SK-N-SH (cell line): Measurements from ENCODE around the gene ACTL7A. TPM values are rescaled to one million over a fixed set of nuclear protein-coding genes. Genes with fewer than 3 reads are reported as not detected.

Experiments
- CTCF ChIA-PET: fragments of 300-600, 350-600 bp; formaldehyde crosslinking; extraction: SDS; loops from one replicate; lab custom pipeline; 2021; lab: Yijun Ruan, JAX
- POLR2A ChIA-PET: fragments of 350-600 bp; sonication (Branson Sonifier 250); formaldehyde crosslinking; extraction: SDS; loops from one replicate; lab custom pipeline; 2020; ENCODE audit warnings: antibody characterized with exemption, inconsistent platforms; lab: Yijun Ruan, JAX
- DNase-seq: peaks from one replicate; pipeline ENCODE4 v3.0.0; 2012
- H2AFZ ChIP-seq: fragments of 200-600 bp; sonication (generic); 2 replicates; pipeline ENCODE4 v1.8.1; 2016; ENCODE audit warnings: antibody characterized with exemption, mild to moderate bottlenecking, low read depth
- H3F3A ChIP-seq: fragments of 200-600 bp; sonication (generic); replicated peaks from 2 replicates; pipeline ENCODE3; 2016; ENCODE audit warnings: antibody characterized with exemption, mild to moderate bottlenecking; ENCODE audit not compliant: insufficient read depth
- H3K27ac ChIP-seq, 2 experiments: fragments of 200-500 bp in 1 of 2; fragments of 200-600 bp in 1 of 2; sonication (Bioruptor generic) in 1 of 2; sonication (generic), shearing (Covaris generic) in 1 of 2; 2 replicates each; pipeline versions ENCODE4 v1.5.1 to v1.6.1; 2014 to 2016; ENCODE audit warnings: low read depth in 2 of 2, inconsistent platforms in 1 of 2, low read length in 1 of 2, mild to moderate bottlenecking in 1 of 2, mixed read lengths in 1 of 2
- H3K27me3 ChIP-seq: fragments of 200-600 bp; sonication (generic), shearing (Covaris generic); 2 replicates; pipeline ENCODE4 v1.6.1; 2016; ENCODE audit warnings: mixed run types; ENCODE audit not compliant: insufficient read depth
- H3K36me3 ChIP-seq, 2 experiments: fragments of 200-500 bp in 1 of 2; fragments of 200-600 bp in 1 of 2; sonication (Bioruptor generic) in 1 of 2; sonication (generic) in 1 of 2; replicated peaks in 1 of 2; 2 replicates each; pipeline versions ENCODE3 to v1.5.1; 2014 to 2016; ENCODE audit warnings: low read length in 1 of 2, mild to moderate bottlenecking in 1 of 2; ENCODE audit not compliant: insufficient read depth in 2 of 2, control insufficient read depth in 1 of 2
- H3K4me1 ChIP-seq, 2 experiments: fragments of 200-500 bp in 1 of 2; fragments of 200-600 bp in 1 of 2; sonication (Bioruptor generic) in 1 of 2; sonication (generic), shearing (Covaris generic) in 1 of 2; 2 replicates each; pipeline versions ENCODE4 v1.5.1 to v1.6.1; 2014 to 2016; ENCODE audit warnings: low read depth in 1 of 2, low read length in 1 of 2, mixed run types in 1 of 2; ENCODE audit not compliant: insufficient read depth in 2 of 2, control insufficient read depth in 1 of 2
- H3K4me2 ChIP-seq: fragments of 200-600 bp; sonication (generic), shearing (Covaris generic); 2 replicates; pipeline ENCODE4 v1.6.1; 2017; ENCODE audit warnings: mixed run types
- H3K4me3 ChIP-seq, 2 experiments: fragments of 200-500 bp in 1 of 2; fragments of 200-600 bp in 1 of 2; sonication (Bioruptor generic) in 1 of 2; sonication (generic), shearing (Covaris generic) in 1 of 2; 2 replicates each; pipeline versions ENCODE4 v1.5.1 to v1.8.1; 2014 to 2016; ENCODE audit warnings: low read depth in 2 of 2, inconsistent platforms in 1 of 2, low read length in 1 of 2, mild to moderate bottlenecking in 1 of 2, mixed read lengths in 1 of 2, moderate library complexity in 1 of 2
- H3K79me2 ChIP-seq: fragments of 200-600 bp; sonication (generic); 2 replicates; pipeline ENCODE4 v1.8.1; 2017; ENCODE audit warnings: mild to moderate bottlenecking; ENCODE audit not compliant: insufficient read depth
- H3K9ac ChIP-seq: fragments of 200-600 bp; sonication (generic); 2 replicates; pipeline ENCODE4 v1.6.1; 2017; ENCODE audit warnings: mixed run types
- H3K9me2 ChIP-seq: fragments of 200-600 bp; sonication (generic); 2 replicates; pipeline ENCODE4 v1.6.1; 2017; ENCODE audit warnings: mixed run types
- H3K9me3 ChIP-seq: fragments of 200-600 bp; sonication (generic); 2 replicates; pipeline ENCODE4 v1.6.1; 2017; ENCODE audit warnings: mixed run types, mild to moderate bottlenecking, moderate library complexity
- H4K20me1 ChIP-seq: fragments of 200-600 bp; sonication (generic); 2 replicates; pipeline ENCODE4 v1.6.1; 2017; ENCODE audit warnings: mild to moderate bottlenecking, mixed run types; ENCODE audit not compliant: insufficient read depth
- CTCF ChIP-seq: fragments of 200-600 bp; sonication (generic); IDR thresholded peaks from 2 replicates; pipeline ENCODE4 v1.6.1; 2017; ENCODE audit warnings: antibody characterized with exemption, mild to moderate bottlenecking, moderate library complexity
- EZH2phosphoT487 ChIP-seq: fragments of 200-600 bp; sonication (generic); IDR thresholded peaks from 2 replicates; pipeline ENCODE4 v1.6.1; 2017; ENCODE audit warnings: low read depth, mixed run types, mild to moderate bottlenecking, antibody characterized with exemption, moderate library complexity, borderline replicate concordance
- GABPA ChIP-seq: IDR thresholded peaks from 2 replicates; pipeline ENCODE4 v1.4.0; 2012; ENCODE audit warnings: low read depth, mild to moderate bottlenecking
- JUND ChIP-seq: IDR thresholded peaks from 2 replicates; pipeline ENCODE4 v1.4.0; 2012
- MAX ChIP-seq: IDR thresholded peaks from 2 replicates; pipeline ENCODE4 v1.4.0; 2012; ENCODE audit warnings: low read depth
- MXI1 ChIP-seq: IDR thresholded peaks from 2 replicates; pipeline ENCODE4 v1.6.1; 2012; ENCODE audit warnings: mild to moderate bottlenecking, low read depth, low read length, improper control_type of control experiment
- NFIC ChIP-seq: IDR thresholded peaks from 2 replicates; pipeline ENCODE4 v1.4.0; 2012; ENCODE audit warnings: borderline replicate concordance
- PBX3 ChIP-seq: IDR thresholded peaks from 2 replicates; pipeline ENCODE4; 2012
- POLR2AphosphoS5 ChIP-seq: IDR thresholded peaks from 2 replicates; pipeline ENCODE4 v1.6.1; 2012; ENCODE audit warnings: low read depth, low read length
- RCOR1 ChIP-seq: fragments of 150-350 bp; IDR thresholded peaks from 2 replicates; pipeline ENCODE4 v1.6.1; 2017; ENCODE audit warnings: antibody characterized with exemption, low read length
- REST ChIP-seq: IDR thresholded peaks from 2 replicates; pipeline ENCODE4 v1.6.1; 2012; ENCODE audit warnings: mild to moderate bottlenecking, low read depth, low read length, moderate library complexity
- RFX5 ChIP-seq: IDR thresholded peaks from 2 replicates; pipeline ENCODE4 v1.6.1; 2012; ENCODE audit warnings: mild to moderate bottlenecking, improper control_type of control experiment, low read length
- SIN3A ChIP-seq: IDR thresholded peaks from 2 replicates; pipeline ENCODE4 v1.6.1; 2012; ENCODE audit warnings: low read depth, mild to moderate bottlenecking, low read length, moderate library complexity, borderline replicate concordance
- SMC3 ChIP-seq: IDR thresholded peaks from 2 replicates; pipeline ENCODE4 v1.6.1; 2012; ENCODE audit warnings: low read depth, low read length, improper control_type of control experiment
- TEAD4 ChIP-seq: IDR thresholded peaks from 2 replicates; pipeline ENCODE4 v1.4.0; 2012; ENCODE audit warnings: mild to moderate bottlenecking, borderline replicate concordance; ENCODE audit not compliant: insufficient read depth
- USF2 ChIP-seq: fragments of 150-350 bp; IDR thresholded peaks from 2 replicates; pipeline ENCODE4 v1.6.1; 2017; ENCODE audit warnings: antibody characterized with exemption, low read length, low read depth, borderline replicate concordance
- YY1 ChIP-seq: IDR thresholded peaks from 2 replicates; pipeline ENCODE4 v1.4.0; 2012; ENCODE audit warnings: low read depth, mild to moderate bottlenecking
- ZBTB33 ChIP-seq: IDR thresholded peaks from 2 replicates; pipeline ENCODE4 v1.4.0; 2012; ENCODE audit warnings: low read depth, borderline replicate concordance
- WGBS: methylation state at CpG from one replicate; pipeline ENCODE4 v1.1.6; 2017; ENCODE audit warnings: low lambda C conversion rate; 5-methylcytosine and 5-hydroxymethylcytosine counted together
- polyA plus RNA-seq, 3 experiments: library from polyadenylated mRNA; depleted of rRNA; stranded (reverse); fragments of >200 nt; gene quantifications; 2 replicates each; pipeline ENCODE4 v1.2.3, GENCODE V29; 2012

ACTL7A gene
- polyA plus RNA-seq, 1 of the 3 experiments (the other 2 are of a cell fraction), result not detected

GRCh38 chr9:108861464-108861863 is 602 bp upstream of the ACTL7A start:
- no peak for DNase-seq
- Histone ChIP-seq H3K27me3 (no peaks in the 10 kb centered on the region), H3K9me3 (no peaks in the 10 kb centered on the region), H2AFZ (no peak overlapping the region), H3K4me2 (no peak overlapping the region), H3K27ac (no peak overlapping the region), H3K4me1 (no peaks in the 10 kb centered on the region), H3K4me3 (no peak overlapping the region), H3K79me2 (no peaks in the 10 kb centered on the region), H3F3A (no peaks in the 10 kb centered on the region), H4K20me1 (no peaks in the 10 kb centered on the region), H3K36me3 (no peaks in the 10 kb centered on the region), H3K9ac (no peak overlapping the region), H3K9me2 (no peaks in the 10 kb centered on the region)
- ChIA-PET POLR2A (no interaction called here), CTCF (no interaction called here)
- 55% methylated on average over 7 of the region's 7 CpGs for WGBS
- TF ChIP-seq RFX5 (no peak), SMC3 (no peak), RCOR1 (no peak), GABPA (no peak), SIN3A (no peak), JUND (no peak), USF2 (no peak), MXI1 (no peak), CTCF (no peak), MAX (no peak), EZH2phosphoT487 (no peak), PBX3 (no peak)

- 83% methylated on average over 3 of the region's 3 CpGs for WGBS
- no peak overlapping the region for H3K4me2 ChIP-seq
- no peak overlapping the region for H3K9ac ChIP-seq
- no peaks in the 10 kb centered on the region for H3K4me1 ChIP-seq
- DNase-seq, result no peak
- no peaks in the 10 kb centered on the region for H3K27me3 ChIP-seq
- ChIA-PET POLR2A (no interaction called here), CTCF (interaction anchor here (1.0 kb wide), 1 partner anchor 8 kb away, joined by 3 read pairs; the partner anchor contains the start of gene ACTL7B)
- no peak overlapping the region for H3K4me3 ChIP-seq
- H3K9me3 ChIP-seq, result no peaks in the 10 kb centered on the region
- H3F3A ChIP-seq, result no peaks in the 10 kb centered on the region
- H2AFZ ChIP-seq, result no peak overlapping the region
- H3K27ac ChIP-seq, result no peak overlapping the region
- no peaks in the 10 kb centered on the region for H3K79me2 ChIP-seq
- H3K36me3 ChIP-seq, result peaks cover 0 to 17% of the 10 kb centered on the region in 2 experiments
- H4K20me1 ChIP-seq, result no peaks in the 10 kb centered on the region
- no peaks in the 10 kb centered on the region for H3K9me2 ChIP-seq
- no peak for TF ChIP-seq REST
- no peak for TF ChIP-seq ZBTB33
- TF ChIP-seq TEAD4, result no peak
- no peak for TF ChIP-seq YY1
- TF ChIP-seq POLR2AphosphoS5, result no peak
- TF ChIP-seq SIN3A, result no peak
- TF ChIP-seq RCOR1, result no peak
- no peak for TF ChIP-seq NFIC
These were observed 1.8 kb downstream of the ACTL7A start for GRCh38 chr9:108863891-108864290.
